KBM-7 (cell line): Measurements from ENCODE around the gene TIMMDC1.
A peak's percentile ranks its signal among the peaks of the same experiment; 100 is the strongest.

Source experiments
- DNase-seq: peaks from one replicate; pipeline ENCODE4 v3.0.0-alpha.2; 2015
- in situ Hi-C: fragments of 300-500 bp; cut with MboI; formaldehyde crosslinking; loops from 2 replicates; pipeline ENCODE4 v1.14.3; 2020; ENCODE audit warnings: low sequenced_read_pairs, low pct_unique_long_range_greater_than_20kb, mixed read lengths

TIMMDC1 gene

GRCh38 chr3:119507404-119507803 is 9.1 kb downstream of the TIMMDC1 start:
- in situ Hi-C loops = no loop called here
- no peak for DNase-seq

GRCh38 chr3:119508172-119508845 is 10.0 kb downstream of the TIMMDC1 start:
- in situ Hi-C loops = no loop called here

DNA sequence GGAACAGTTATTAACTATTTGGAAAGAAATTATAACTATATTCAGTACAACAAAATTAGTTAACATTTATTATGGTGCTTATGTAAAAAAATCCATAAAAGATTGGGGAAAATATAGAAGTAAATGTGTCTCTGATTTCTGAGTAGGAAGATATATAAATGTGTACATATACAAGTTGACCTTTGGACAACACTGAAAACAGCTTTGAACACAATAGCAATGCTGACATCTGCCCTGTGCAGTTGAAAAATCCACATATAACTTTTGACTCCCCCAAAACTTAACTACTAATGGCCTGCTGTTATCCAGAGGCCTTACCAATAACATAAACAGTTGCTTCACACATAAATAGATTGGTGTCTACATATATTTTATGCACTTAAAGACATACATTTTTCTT is 12.3 kb downstream of the TIMMDC1 start:
- in situ Hi-C loops = no loop called here
- DNase-seq = no peak

More at GRCh38 chr3:119508172-119508845, 10.0 kb downstream of the TIMMDC1 start:
- peak; percentile 84 for DNase-seq

DNA sequence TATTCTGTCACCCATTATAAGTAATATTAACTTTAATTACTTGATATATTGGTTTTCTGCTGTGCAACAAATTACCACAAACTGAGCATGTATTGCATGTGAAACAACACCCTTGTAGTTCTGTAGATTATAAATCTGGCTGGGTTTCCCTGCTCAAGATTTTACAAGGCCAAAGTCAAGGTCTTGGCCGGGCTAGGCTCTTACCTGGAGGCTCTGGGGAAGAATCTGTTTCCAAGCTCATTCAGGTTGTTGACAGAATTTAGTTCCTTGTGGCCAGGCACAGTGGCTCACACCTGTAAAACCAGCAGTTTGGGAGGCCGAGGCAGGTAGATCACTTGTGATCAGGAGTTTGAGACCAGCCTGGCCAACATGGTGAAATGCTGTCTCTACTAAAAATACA is 16.3 kb downstream of the TIMMDC1 start:
- no peak for DNase-seq
- in situ Hi-C loops = no loop called here

DNA sequence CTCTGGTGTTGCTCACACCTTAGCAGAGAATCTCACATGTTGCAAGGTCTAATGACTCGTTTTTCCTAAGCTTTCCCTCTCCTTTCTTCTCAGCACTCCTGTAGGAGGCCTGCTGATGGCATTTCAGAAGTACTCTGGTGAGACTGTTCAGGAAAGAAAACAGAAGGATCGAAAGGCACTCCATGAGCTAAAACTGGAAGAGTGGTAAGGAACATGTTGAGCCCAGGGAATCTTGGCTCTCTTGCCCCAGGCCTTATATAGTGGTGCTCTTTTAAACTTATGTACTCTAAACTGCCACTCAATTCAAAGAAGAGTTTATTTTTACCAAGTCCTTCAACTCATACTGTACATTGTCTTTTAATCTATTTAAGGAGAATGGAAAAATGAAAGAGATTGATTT is 18.8 kb downstream of the TIMMDC1 start:
- DNase-seq = no peak

DNA sequence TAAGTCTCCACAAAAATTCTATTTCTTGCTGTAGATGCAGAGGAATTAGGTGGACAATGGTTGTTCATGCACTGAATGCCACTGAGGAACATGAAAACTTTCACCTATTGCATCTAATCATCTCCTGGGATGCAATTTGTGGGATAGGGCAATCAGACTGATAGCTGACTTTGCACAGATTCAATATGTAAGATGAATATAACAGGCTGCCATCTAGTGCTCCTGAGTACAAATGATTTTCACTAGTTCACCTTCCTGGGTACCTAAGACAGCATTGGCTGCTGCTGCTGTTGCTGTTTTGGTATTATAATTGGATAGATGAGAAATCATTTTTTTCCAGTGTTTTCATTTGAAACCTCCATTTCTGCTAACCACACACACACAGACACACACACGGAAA is 19.7 kb downstream of the TIMMDC1 start:
- DNase-seq = no peak
- in situ Hi-C loops = no loop called here

More for the DNA sequence above, 18.8 kb downstream of the TIMMDC1 start:
- in situ Hi-C loops = no loop called here

DNA sequence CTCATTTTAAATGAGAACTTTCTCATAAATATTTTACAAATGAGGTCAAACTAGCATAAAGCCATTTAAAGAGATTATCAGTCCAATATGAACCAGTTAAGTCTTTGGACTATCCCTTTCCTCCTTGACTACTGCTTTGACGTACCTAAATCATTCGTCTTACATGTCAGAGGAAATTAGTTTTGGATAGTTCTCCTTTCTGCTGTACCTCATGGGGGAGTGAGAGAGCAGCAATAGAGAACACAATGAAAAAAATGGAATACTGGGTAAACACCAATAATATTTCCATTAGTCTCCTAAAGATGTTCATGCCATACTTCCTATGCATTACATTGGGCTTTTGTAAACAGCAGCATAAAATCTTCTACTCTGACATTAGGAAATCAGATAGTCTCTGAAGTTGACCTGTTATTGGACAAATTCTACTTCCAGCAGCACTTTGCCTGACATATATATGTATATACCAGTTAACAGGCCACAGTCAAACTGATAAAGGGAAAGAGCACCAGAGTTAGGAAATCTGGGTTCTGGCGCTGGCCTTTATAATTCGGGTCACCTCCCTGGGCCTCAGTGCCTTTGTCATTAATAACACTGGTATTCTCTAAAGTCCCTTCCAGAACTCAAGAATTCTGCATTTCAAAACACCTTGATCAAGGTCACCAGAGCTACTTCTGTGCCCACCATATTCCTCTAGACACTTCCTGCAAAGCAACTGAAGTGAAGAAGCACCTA is 26.8 kb downstream of the TIMMDC1 start:
- DNase-seq = peak; percentile 44
- in situ Hi-C loops = no loop called here

DNA sequence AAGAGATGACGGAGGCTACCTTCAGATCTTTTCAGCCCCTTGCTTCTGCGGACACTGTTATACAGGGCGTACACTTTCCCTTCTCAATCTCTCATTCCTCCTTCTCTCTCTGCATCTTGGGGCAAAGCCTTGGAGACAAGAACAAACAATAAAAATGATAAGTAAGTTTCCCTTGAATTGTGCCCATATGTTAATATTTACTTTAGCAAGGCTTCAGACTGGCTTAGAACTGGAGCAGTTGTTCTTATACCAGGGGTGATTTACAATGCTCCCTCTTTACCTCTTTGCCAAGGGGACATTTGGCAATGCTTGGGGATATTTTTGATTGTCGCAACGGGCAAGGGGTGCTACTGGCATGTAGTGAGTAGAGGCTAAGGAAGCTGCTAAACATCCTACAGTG is 29.4 kb downstream of the TIMMDC1 start:
- no peak for DNase-seq
- in situ Hi-C loops = no loop called here

DNA sequence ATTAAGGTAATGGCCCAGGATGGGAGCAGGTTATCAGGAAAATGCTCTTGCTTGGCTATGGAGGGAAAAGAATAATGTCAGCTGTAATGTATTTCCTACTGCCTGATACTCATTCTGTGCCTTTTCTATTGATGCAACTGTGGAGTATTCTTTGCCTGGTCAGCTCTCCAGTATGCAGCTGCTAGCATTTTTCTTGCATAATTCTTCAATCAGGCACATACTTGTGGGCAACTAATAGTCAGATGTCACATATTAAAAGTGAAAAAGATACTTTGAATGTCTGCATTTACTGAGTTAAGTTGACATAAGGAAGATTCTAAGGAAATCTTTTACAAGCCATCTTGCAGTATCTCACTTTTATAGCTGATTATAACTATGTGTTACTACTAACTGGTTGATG is 31.5 kb downstream of the TIMMDC1 start:
- DNase-seq = no peak
- in situ Hi-C loops = no loop called here

DNA sequence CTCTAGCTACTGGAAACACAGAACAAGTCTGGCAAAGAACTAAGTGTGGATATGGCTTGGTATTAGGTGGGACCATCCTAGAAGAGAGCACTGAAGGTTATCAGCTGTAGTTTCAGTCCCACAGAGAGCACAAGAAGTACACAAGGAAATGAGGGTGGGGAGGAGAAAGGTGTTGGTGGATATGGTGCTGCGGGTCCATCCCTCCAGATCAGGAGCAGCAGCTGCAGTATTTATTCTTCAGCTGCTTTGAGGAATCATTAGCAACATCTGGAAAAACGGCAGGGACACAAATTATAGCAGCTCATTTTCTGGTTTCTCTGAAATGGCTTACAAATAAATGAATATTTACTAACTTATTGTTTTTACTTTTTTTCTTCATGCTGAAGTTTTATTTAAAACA is 32.1 kb downstream of the TIMMDC1 start:
- in situ Hi-C loops = no loop called here
- DNase-seq = no peak

GRCh38 chr3:119531151-119531550 is 32.8 kb downstream of the TIMMDC1 start:
- in situ Hi-C loops = no loop called here
- DNase-seq = no peak

DNA sequence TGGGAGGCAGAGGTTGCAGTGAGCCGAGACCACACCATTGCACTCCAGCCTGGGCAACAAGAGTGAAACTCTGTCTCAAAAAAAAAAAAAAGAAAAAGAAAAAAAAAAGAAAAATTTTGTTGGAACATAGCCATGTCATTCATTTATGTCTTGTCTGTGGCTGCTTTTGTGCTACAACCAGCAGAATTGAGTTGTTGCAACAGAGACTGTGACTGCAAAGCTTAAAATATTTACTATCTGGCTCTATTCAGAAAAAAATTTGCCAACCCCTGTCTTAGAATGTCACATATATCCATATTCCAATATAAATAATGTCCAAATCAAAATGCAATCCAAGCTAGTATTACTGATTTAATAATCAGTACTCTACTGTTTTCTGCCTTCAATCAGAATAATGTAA is 35.9 kb downstream of the TIMMDC1 start:
- in situ Hi-C loops = no loop called here
- DNase-seq = no peak

GRCh38 chr3:119536757-119537156 is 38.4 kb downstream of the TIMMDC1 start:
- no peak for DNase-seq
- in situ Hi-C loops = no loop called here

DNA sequence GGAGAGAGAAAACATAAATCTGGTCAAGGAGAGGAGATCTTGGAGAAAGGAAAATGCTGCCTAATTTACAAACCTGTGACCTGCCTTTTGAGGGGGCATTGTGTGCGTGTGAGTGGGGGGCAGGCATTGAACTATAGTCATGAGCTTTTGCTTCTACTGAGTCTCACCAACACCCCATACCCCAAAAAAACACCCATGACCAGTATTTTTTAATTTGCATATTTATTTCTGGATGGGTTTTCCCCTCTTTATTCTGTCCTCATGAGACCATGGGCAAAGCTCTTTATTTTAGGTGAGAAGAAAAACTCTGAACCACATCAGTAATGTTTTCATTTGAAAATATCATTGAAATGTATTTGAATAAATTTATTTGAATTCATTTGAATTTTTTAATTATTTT is 40.4 kb downstream of the TIMMDC1 start:
- in situ Hi-C loops = no loop called here
- DNase-seq = no peak

DNA sequence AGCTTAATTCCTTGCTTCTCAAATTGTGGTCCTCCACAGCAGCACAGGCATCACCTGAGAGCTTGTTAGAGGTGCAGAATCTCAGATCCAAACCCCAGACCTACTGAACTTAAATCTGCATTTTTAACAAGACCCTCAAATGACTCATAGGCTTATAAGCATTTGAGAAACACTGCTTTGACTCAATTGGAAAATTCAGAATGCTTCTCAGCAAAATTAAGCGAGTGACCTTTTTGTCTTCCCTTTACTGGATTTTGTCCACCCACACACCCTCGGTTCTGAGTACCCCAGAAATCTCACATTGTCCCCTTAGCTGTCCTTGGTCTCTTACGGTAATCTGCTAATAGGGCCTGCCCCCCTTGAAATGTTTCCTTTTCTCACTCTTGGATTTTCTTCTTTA is 43.2 kb downstream of the TIMMDC1 start:
- in situ Hi-C loops = no loop called here

GRCh38 chr3:119542168-119542767 is 43.9 kb downstream of the TIMMDC1 start:
- in situ Hi-C loops = no loop called here
- no peak for DNase-seq

More for the DNA sequence above, 43.2 kb downstream of the TIMMDC1 start:
- DNase-seq = no peak

DNA sequence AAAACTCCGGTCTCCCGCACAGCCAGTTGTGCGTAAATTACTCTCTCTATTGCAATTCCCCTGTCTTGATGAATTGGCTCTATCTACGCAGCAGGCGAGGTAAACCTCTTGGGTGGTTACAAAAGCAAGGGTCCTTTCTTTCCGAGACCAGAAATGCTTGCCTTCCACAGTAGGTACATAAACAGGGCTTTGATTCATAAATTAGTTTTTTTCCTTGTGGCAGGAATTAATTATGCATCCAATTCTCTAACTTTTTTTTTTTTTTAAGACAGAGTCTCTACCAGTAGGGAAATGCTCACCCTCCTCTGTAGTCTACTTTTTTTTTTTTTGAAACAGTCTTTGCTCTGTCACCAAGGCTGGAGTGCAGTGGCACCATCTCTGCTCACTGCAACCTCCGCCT is 44.8 kb downstream of the TIMMDC1 start:
- DNase-seq = no peak
- in situ Hi-C loops = no loop called here

GRCh38 chr3:119547227-119547626 is 48.9 kb downstream of the TIMMDC1 start:
- in situ Hi-C loops = no loop called here
- DNase-seq = no peak

- no peak for DNase-seq
- in situ Hi-C loops = no loop called here
Observed at GRCh38 chr3:119548341-119548740, 50.0 kb downstream of the TIMMDC1 start.

DNA sequence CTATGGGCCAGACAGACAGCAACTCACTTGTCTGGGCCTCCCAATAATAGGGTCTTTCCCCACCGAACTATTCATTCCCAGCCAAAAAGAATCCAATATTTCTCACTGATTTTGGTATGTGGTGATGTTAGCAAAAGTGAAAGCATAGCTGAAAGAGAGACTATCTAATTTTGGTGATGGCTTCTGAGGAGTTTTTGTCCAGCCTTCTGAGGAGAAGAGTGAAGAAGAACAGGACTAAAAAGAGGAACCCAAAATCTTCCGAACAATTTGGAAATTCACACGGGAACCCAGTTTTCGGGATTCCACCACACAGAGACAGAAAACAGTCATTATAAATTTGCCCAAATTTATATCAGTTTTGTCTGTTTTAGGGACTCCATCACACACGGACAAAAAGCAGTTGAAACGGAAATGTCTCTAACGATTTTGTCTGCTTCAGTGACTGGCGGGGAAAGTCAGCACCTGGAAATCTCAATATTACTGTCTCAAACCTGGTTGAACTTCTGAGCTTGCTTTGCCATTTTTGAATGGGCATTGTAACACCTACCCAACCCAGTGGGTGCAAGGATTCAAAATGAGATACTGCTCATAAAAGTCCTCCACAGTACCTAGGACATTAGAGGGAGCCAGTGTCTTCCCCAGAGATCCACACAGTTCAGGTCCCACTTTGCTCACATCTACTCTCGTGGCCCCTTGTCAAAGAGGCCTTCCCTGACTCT is 52.0 kb downstream of the TIMMDC1 start:
- in situ Hi-C loops = no loop called here
- no peak for DNase-seq
